GM23338 (cell line): ENCODE data around the gene LARGE1. TPM values are rescaled to one million over a fixed set of nuclear protein-coding genes. Genes with fewer than 3 reads are reported as not detected.

Experiments used
- ATAC-seq: fragments of 200-7000 bp; cut with Tn5 transposase; 3 replicates; pipeline ENCODE4 v1.9.1; 2020
- DNase-seq: peaks from one replicate; pipeline ENCODE4 v3.0.0-alpha.2; 2015; ENCODE audit warnings: low spot score
- H2AFZ ChIP-seq: fragments of 200-600 bp; sonication (generic); 2 replicates; pipeline ENCODE4 v1.8.0; 2016; ENCODE audit warnings: antibody characterized with exemption, mild to moderate bottlenecking, moderate library complexity
- H3F3A ChIP-seq: fragments of 200-600 bp; sonication (generic); replicated peaks from 2 replicates; pipeline ENCODE4 v1.8.0; 2017; ENCODE audit warnings: antibody characterized with exemption, mixed run types, low read depth
- H3K27ac ChIP-seq: fragments of 200-600 bp; sonication (generic); 2 replicates; pipeline ENCODE4 v1.6.1; 2016; ENCODE audit warnings: low read depth
- H3K27me3 ChIP-seq: fragments of 200-600 bp; sonication (generic); 2 replicates; pipeline ENCODE4 v1.8.0; 2016; ENCODE audit warnings: mild to moderate bottlenecking, mixed run types, moderate library complexity; ENCODE audit not compliant: insufficient read depth
- H3K36me3 ChIP-seq: fragments of 200-600 bp; sonication (generic); 2 replicates; pipeline ENCODE4 v1.8.0; 2016; ENCODE audit warnings: mild to moderate bottlenecking; ENCODE audit not compliant: insufficient read depth
- H3K4me1 ChIP-seq: fragments of 200-600 bp; sonication (generic); 2 replicates; pipeline ENCODE4 v1.8.0; 2016; ENCODE audit warnings: mild to moderate bottlenecking, moderate library complexity; ENCODE audit not compliant: insufficient read depth
- H3K4me2 ChIP-seq: fragments of 200-600 bp; sonication (generic); 2 replicates; pipeline ENCODE4 v1.7.1; 2017; ENCODE audit warnings: mixed run types
- H3K4me3 ChIP-seq: fragments of 200-600 bp; sonication (generic); 2 replicates; pipeline ENCODE4 v1.6.1; 2016; ENCODE audit warnings: mixed run types
- H3K79me2 ChIP-seq: fragments of 200-600 bp; sonication (generic); replicated peaks from 2 replicates; pipeline ENCODE4 v1.8.0; 2017; ENCODE audit warnings: mild to moderate bottlenecking; ENCODE audit not compliant: insufficient read depth
- H3K9me2 ChIP-seq: fragments of 200-600 bp; sonication (generic); 2 replicates; pipeline ENCODE4 v1.8.0; 2017; ENCODE audit not compliant: insufficient read depth
- H4K20me1 ChIP-seq: fragments of 200-600 bp; sonication (generic); replicated peaks from 2 replicates; pipeline ENCODE4 v1.8.0; 2017; ENCODE audit warnings: mild to moderate bottlenecking; ENCODE audit not compliant: insufficient read depth
- H3K27ac Mint-ChIP-seq: 2 replicates; pipeline ENCODE4 v1.8.0; 2020; ENCODE audit warnings: inconsistent platforms, mild to moderate bottlenecking, moderate library complexity, mixed read lengths
- H3K27me3 Mint-ChIP-seq: 3 replicates; pipeline ENCODE4 v1.8.0; 2022; ENCODE audit warnings: low read depth, mild to moderate bottlenecking, moderate library complexity, mixed read lengths, inconsistent platforms; ENCODE audit not compliant: insufficient read depth, poor library complexity
- H3K36me3 Mint-ChIP-seq: 3 replicates; pipeline ENCODE4 v1.8.0; 2021; ENCODE audit warnings: low read depth, mild to moderate bottlenecking, inconsistent platforms, moderate library complexity, mixed read lengths
- H3K4me1 Mint-ChIP-seq: 3 replicates; pipeline ENCODE4 v1.8.0; 2020; ENCODE audit warnings: mild to moderate bottlenecking, inconsistent platforms, mixed read lengths
- H3K4me3 Mint-ChIP-seq: 3 replicates; pipeline ENCODE4 v1.8.0; 2021; ENCODE audit warnings: moderate library complexity, mild to moderate bottlenecking, inconsistent platforms, mixed read lengths
- H3K9me3 Mint-ChIP-seq: 3 replicates; pipeline ENCODE4 v1.8.0; 2020; ENCODE audit warnings: moderate library complexity, mild to moderate bottlenecking, inconsistent platforms, mixed read lengths
- CREB1 ChIP-seq: fragments of 250-450 bp; sonication (Bioruptor Pico); IDR thresholded peaks from 2 replicates; pipeline ENCODE4 v1.5.0; 2020; ENCODE audit warnings: low read depth, mild to moderate bottlenecking, moderate library complexity
- EZH2 ChIP-seq: fragments of 200-600 bp; sonication (generic); IDR thresholded peaks from one replicate; pipeline ENCODE4 v1.8.0; 2017; ENCODE audit warnings: antibody characterized with exemption, mild to moderate bottlenecking, low read depth; ENCODE audit not compliant: unreplicated experiment
- EZH2phosphoT487 ChIP-seq: fragments of 200-600 bp; sonication (generic); IDR thresholded peaks from one replicate; pipeline ENCODE4 v1.8.1; 2018; ENCODE audit warnings: antibody characterized with exemption; ENCODE audit not compliant: unreplicated experiment
- JUNB ChIP-seq: IDR thresholded peaks from one replicate; pipeline ENCODE4 v1.6.1; 2016; ENCODE audit warnings: antibody characterized with exemption; ENCODE audit not compliant: unreplicated experiment
- NANOG ChIP-seq: IDR thresholded peaks from 2 replicates; pipeline ENCODE4 v1.6.1; 2016; ENCODE audit warnings: antibody characterized with exemption, borderline replicate concordance
- POLR2AphosphoS5 ChIP-seq: IDR thresholded peaks from 2 replicates; pipeline ENCODE4 v1.6.1; 2016; ENCODE audit warnings: antibody characterized with exemption, low read depth
- STAT1 ChIP-seq: IDR thresholded peaks from one replicate; pipeline ENCODE4 v1.6.1; 2016; ENCODE audit warnings: antibody characterized with exemption; ENCODE audit not compliant: unreplicated experiment
- ZNF114 ChIP-seq: fragments of 250-450 bp; sonication (Bioruptor Pico); IDR thresholded peaks from 2 replicates; pipeline ENCODE4 v1.5.0; 2020; ENCODE audit warnings: mild to moderate bottlenecking, moderate library complexity
- ZNF331 ChIP-seq: fragments of 250-450 bp; sonication (Bioruptor Pico); IDR thresholded peaks from 2 replicates; pipeline ENCODE4 v1.5.0; 2020; ENCODE audit warnings: low read depth, mild to moderate bottlenecking, moderate library complexity
- polyA plus RNA-seq: library from polyadenylated mRNA; unstranded; fragments of >200 nt; fragmentation: Nextera tagmentation; extraction: Ambion mirVana; gene quantifications from 2 replicates; pipeline ENCODE4 v1.2.1, GENCODE V29; 2016
- total RNA-seq: library from RNA; depleted of rRNA; stranded (reverse); fragments of >200 nt; shearing (Covaris generic); gene quantifications from 2 replicates; pipeline ENCODE4 v1.2.3, GENCODE V29; 2014
- TF ChIP-seq, protein P1 (sequence below): fragments of 250-450 bp; sonication (Bioruptor Pico); IDR thresholded peaks from 2 replicates; pipeline ENCODE4 v1.5.0; 2020; ENCODE audit warnings: mild to moderate bottlenecking, moderate library complexity
- TF ChIP-seq, protein P2 (sequence below): IDR thresholded peaks from one replicate; pipeline ENCODE4 v1.6.1; 2018; ENCODE audit warnings: antibody characterized with exemption; ENCODE audit not compliant: unreplicated experiment
- TF ChIP-seq, protein P3 (sequence below), 2 experiments: fragments of 200-600 bp in 1 of 2; sonication (generic) in 1 of 2; conservative IDR thresholded peaks; 2 replicates each; pipeline versions ENCODE4 v1.5.1 to v1.6.1; 2016 to 2017; ENCODE audit warnings: antibody characterized with exemption in 2 of 2, low read depth in 2 of 2, mild to moderate bottlenecking in 2 of 2, moderate library complexity in 1 of 2
- TF ChIP-seq, protein P4 (sequence below): IDR thresholded peaks from 2 replicates; pipeline ENCODE4 v1.6.1; 2016; ENCODE audit warnings: antibody characterized with exemption

LARGE1 gene
- total and polyA plus RNA-seq, 2 experiments from 2014 or later: 12.8 to 75.6 TPM

DNA sequence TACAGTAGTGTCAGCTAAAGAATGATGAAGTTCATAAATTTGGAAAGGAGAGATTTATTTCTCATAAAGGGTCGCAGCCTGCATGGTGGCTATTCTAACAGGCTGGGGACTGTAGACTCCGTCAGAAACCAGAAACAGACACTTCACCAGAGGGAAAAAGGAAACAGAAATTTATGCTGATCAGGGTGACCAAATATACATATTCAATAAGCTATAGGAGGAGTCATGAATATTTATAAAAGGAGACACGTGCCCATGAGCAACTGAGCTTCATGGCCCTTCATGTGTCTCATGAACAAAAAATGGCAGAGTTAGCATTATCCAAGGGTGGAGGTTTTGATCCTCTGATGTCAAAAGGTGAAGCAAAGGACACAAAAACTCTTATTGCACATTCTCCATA lies 392.1 kb downstream of the LARGE1 start:
- TF ChIP-seq JUNB (no peak), CREB1 (CRISPR knock-in tag) (no peak), EZH2 (no peak), POLR2AphosphoS5 (no peak), ZNF331 (CRISPR knock-in tag) (no peak), ZNF114 (CRISPR knock-in tag) (no peak), STAT1 (no peak), EZH2phosphoT487 (no peak), NANOG (no peak)
- TF ChIP-seq, protein P1, sequence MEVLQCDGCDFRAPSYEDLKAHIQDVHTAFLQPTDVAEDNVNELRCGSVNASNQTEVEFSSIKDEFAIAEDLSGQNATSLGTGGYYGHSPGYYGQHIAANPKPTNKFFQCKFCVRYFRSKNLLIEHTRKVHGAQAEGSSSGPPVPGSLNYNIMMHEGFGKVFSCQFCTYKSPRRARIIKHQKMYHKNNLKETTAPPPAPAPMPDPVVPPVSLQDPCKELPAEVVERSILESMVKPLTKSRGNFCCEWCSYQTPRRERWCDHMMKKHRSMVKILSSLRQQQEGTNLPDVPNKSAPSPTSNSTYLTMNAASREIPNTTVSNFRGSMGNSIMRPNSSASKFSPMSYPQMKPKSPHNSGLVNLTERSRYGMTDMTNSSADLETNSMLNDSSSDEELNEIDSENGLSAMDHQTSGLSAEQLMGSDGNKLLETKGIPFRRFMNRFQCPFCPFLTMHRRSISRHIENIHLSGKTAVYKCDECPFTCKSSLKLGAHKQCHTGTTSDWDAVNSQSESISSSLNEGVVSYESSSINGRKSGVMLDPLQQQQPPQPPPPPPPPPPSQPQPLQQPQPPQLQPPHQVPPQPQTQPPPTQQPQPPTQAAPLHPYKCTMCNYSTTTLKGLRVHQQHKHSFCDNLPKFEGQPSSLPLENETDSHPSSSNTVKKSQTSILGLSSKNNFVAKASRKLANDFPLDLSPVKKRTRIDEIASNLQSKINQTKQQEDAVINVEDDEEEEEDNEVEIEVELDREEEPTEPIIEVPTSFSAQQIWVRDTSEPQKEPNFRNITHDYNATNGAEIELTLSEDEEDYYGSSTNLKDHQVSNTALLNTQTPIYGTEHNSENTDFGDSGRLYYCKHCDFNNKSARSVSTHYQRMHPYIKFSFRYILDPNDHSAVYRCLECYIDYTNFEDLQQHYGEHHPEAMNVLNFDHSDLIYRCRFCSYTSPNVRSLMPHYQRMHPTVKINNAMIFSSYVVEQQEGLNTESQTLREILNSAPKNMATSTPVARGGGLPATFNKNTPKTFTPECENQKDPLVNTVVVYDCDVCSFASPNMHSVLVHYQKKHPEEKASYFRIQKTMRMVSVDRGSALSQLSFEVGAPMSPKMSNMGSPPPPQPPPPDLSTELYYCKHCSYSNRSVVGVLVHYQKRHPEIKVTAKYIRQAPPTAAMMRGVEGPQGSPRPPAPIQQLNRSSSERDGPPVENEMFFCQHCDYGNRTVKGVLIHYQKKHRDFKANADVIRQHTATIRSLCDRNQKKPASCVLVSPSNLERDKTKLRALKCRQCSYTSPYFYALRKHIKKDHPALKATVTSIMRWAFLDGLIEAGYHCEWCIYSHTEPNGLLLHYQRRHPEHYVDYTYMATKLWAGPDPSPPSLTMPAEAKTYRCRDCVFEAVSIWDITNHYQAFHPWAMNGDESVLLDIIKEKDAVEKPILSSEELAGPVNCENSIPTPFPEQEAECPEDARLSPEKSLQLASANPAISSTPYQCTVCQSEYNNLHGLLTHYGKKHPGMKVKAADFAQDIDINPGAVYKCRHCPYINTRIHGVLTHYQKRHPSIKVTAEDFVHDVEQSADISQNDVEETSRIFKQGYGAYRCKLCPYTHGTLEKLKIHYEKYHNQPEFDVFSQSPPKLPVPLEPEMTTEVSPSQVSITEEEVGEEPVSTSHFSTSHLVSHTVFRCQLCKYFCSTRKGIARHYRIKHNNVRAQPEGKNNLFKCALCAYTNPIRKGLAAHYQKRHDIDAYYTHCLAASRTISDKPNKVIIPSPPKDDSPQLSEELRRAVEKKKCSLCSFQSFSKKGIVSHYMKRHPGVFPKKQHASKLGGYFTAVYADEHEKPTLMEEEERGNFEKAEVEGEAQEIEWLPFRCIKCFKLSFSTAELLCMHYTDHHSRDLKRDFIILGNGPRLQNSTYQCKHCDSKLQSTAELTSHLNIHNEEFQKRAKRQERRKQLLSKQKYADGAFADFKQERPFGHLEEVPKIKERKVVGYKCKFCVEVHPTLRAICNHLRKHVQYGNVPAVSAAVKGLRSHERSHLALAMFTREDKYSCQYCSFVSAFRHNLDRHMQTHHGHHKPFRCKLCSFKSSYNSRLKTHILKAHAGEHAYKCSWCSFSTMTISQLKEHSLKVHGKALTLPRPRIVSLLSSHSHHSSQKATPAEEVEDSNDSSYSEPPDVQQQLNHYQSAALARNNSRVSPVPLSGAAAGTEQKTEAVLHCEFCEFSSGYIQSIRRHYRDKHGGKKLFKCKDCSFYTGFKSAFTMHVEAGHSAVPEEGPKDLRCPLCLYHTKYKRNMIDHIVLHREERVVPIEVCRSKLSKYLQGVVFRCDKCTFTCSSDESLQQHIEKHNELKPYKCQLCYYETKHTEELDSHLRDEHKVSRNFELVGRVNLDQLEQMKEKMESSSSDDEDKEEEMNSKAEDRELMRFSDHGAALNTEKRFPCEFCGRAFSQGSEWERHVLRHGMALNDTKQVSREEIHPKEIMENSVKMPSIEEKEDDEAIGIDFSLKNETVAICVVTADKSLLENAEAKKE (CRISPR knock-in tag): no peak
- TF ChIP-seq, protein P2, sequence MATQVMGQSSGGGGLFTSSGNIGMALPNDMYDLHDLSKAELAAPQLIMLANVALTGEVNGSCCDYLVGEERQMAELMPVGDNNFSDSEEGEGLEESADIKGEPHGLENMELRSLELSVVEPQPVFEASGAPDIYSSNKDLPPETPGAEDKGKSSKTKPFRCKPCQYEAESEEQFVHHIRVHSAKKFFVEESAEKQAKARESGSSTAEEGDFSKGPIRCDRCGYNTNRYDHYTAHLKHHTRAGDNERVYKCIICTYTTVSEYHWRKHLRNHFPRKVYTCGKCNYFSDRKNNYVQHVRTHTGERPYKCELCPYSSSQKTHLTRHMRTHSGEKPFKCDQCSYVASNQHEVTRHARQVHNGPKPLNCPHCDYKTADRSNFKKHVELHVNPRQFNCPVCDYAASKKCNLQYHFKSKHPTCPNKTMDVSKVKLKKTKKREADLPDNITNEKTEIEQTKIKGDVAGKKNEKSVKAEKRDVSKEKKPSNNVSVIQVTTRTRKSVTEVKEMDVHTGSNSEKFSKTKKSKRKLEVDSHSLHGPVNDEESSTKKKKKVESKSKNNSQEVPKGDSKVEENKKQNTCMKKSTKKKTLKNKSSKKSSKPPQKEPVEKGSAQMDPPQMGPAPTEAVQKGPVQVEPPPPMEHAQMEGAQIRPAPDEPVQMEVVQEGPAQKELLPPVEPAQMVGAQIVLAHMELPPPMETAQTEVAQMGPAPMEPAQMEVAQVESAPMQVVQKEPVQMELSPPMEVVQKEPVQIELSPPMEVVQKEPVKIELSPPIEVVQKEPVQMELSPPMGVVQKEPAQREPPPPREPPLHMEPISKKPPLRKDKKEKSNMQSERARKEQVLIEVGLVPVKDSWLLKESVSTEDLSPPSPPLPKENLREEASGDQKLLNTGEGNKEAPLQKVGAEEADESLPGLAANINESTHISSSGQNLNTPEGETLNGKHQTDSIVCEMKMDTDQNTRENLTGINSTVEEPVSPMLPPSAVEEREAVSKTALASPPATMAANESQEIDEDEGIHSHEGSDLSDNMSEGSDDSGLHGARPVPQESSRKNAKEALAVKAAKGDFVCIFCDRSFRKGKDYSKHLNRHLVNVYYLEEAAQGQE: no peak
- TF ChIP-seq, protein P3, sequence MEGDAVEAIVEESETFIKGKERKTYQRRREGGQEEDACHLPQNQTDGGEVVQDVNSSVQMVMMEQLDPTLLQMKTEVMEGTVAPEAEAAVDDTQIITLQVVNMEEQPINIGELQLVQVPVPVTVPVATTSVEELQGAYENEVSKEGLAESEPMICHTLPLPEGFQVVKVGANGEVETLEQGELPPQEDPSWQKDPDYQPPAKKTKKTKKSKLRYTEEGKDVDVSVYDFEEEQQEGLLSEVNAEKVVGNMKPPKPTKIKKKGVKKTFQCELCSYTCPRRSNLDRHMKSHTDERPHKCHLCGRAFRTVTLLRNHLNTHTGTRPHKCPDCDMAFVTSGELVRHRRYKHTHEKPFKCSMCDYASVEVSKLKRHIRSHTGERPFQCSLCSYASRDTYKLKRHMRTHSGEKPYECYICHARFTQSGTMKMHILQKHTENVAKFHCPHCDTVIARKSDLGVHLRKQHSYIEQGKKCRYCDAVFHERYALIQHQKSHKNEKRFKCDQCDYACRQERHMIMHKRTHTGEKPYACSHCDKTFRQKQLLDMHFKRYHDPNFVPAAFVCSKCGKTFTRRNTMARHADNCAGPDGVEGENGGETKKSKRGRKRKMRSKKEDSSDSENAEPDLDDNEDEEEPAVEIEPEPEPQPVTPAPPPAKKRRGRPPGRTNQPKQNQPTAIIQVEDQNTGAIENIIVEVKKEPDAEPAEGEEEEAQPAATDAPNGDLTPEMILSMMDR (conservative IDR thresholded peaks at IDR 0.05; ENCODE audit: low read depth in 2 of 2): no peak
- TF ChIP-seq, protein P4, sequence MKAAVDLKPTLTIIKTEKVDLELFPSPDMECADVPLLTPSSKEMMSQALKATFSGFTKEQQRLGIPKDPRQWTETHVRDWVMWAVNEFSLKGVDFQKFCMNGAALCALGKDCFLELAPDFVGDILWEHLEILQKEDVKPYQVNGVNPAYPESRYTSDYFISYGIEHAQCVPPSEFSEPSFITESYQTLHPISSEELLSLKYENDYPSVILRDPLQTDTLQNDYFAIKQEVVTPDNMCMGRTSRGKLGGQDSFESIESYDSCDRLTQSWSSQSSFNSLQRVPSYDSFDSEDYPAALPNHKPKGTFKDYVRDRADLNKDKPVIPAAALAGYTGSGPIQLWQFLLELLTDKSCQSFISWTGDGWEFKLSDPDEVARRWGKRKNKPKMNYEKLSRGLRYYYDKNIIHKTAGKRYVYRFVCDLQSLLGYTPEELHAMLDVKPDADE: no peak
- no peak overlapping the region for H3K4me3 Mint-ChIP-seq

More for the DNA sequence above, 392.1 kb downstream of the LARGE1 start:
- Mint-ChIP-seq H3K27ac (no peak overlapping the region), H3K36me3 (peaks cover 5% of the 10 kb centered on the region; the same call in 2 of the 3 replicates), H3K9me3 (no peaks in the 10 kb centered on the region; the same call in 2 of the 3 replicates), H3K27me3 (peaks cover 4% of the 10 kb centered on the region), H3K4me1 (peaks cover 19% of the 10 kb centered on the region)
- H3F3A ChIP-seq: no peaks in the 10 kb centered on the region
- no peak for DNase-seq
- H2AFZ ChIP-seq: no peak overlapping the region
- H3K27me3 ChIP-seq: no peaks in the 10 kb centered on the region
- no peak overlapping the region for H3K27ac ChIP-seq
- no peak overlapping the region for H3K4me2 ChIP-seq
- no peak overlapping the region for H3K4me3 ChIP-seq
- H3K36me3 ChIP-seq: no peaks in the 10 kb centered on the region
- peaks cover 15% of the 10 kb centered on the region for H4K20me1 ChIP-seq
- ATAC-seq: no peak
- no peaks in the 10 kb centered on the region for H3K9me2 ChIP-seq
- peaks cover 12% of the 10 kb centered on the region for H3K79me2 ChIP-seq
- no peaks in the 10 kb centered on the region for H3K4me1 ChIP-seq
